Raji (cell line): ENCODE data around the gene GZMA.

Source experiments
- POLR2A ChIP-seq: IDR thresholded peaks from 2 replicates; pipeline ENCODE4 v1.6.1; 2011; ENCODE audit warnings: low read depth, low read length, control low read depth; ENCODE audit not compliant: insufficient read depth

Gene GZMA

GRCh38 chr5:55102348-55102747 lies at the start of gene GZMA:
Gene GZMA (plus strand): TSS chr5:55102646. CDS start chr5:55102683, 37 bp downstream.
- no peak for TF ChIP-seq POLR2A

- TF ChIP-seq POLR2A, result no peak
Observed at GRCh38 chr5:55055183-55055582, 47.3 kb upstream of the GZMA start.

GRCh38 chr5:55062039-55062779 lies 40.2 kb upstream of the GZMA start:
- TF ChIP-seq POLR2A, result no peak

GRCh38 chr5:55063220-55063863 lies 39.1 kb upstream of the GZMA start:
- no peak for TF ChIP-seq POLR2A

GRCh38 chr5:55063899-55064298 lies 38.5 kb upstream of the GZMA start:
- TF ChIP-seq POLR2A, result no peak

GRCh38 chr5:55064523-55064922 lies 37.9 kb upstream of the GZMA start:
- TF ChIP-seq POLR2A, result no peak

- no peak for TF ChIP-seq POLR2A
Observed at GRCh38 chr5:55066277-55066676, 36.2 kb upstream of the GZMA start.

GRCh38 chr5:55070968-55071367 lies 31.5 kb upstream of the GZMA start:
- no peak for TF ChIP-seq POLR2A

GRCh38 chr5:55071413-55071812 lies 31.0 kb upstream of the GZMA start:
- no peak for TF ChIP-seq POLR2A

GRCh38 chr5:55072666-55073065 lies 29.8 kb upstream of the GZMA start:
- no peak for TF ChIP-seq POLR2A

- no peak for TF ChIP-seq POLR2A
Observed at GRCh38 chr5:55073211-55073610, 29.2 kb upstream of the GZMA start.

- TF ChIP-seq POLR2A, result no peak
Observed at GRCh38 chr5:55081541-55081940, 20.9 kb upstream of the GZMA start.

- TF ChIP-seq POLR2A, result no peak
Observed at GRCh38 chr5:55096182-55096581, 6.3 kb upstream of the GZMA start.

- no peak for TF ChIP-seq POLR2A
Observed at GRCh38 chr5:55096861-55097260, 5.6 kb upstream of the GZMA start.

- no peak for TF ChIP-seq POLR2A
Observed at GRCh38 chr5:55101556-55102276, 730 bp upstream of the GZMA start.
